Activated CD4-positive, alpha-beta T cell treated with anti-CD3 and anti-CD28 coated beads, Interleukin-2, amount 10 ng/mL, durations not matched to agents 7 days and 5 days (primary cell): ENCODE results near the gene DGKI. TPM values are rescaled to one million over a fixed set of nuclear protein-coding genes. Genes with fewer than 3 reads are reported as not detected.

Experiments
- CTCF ChIA-PET: fragments of 350-600 bp; sonication (Branson Sonifier 250); formaldehyde crosslinking; loops from one replicate; lab custom pipeline; 2021; ENCODE audit warnings: antibody characterized with exemption; lab: Charles Lee
- POLR2A ChIA-PET: fragments of 350-600 bp; sonication (Branson Sonifier 250); formaldehyde crosslinking; loops from one replicate; lab custom pipeline; 2021; ENCODE audit warnings: antibody characterized with exemption; lab: Charles Lee
- DNase-seq: peaks from one replicate; pipeline ENCODE4 v3.0.0-alpha.2; 2020
- H3K27ac Mint-ChIP-seq: one replicate; pipeline ENCODE4 v1.8.0; 2021; ENCODE audit warnings: mild to moderate bottlenecking, moderate library complexity, mixed read lengths
- H3K27me3 Mint-ChIP-seq: one replicate; pipeline ENCODE4 v1.8.0; 2021; ENCODE audit warnings: mixed read lengths
- H3K36me3 Mint-ChIP-seq: one replicate; pipeline ENCODE4 v1.8.0; 2021; ENCODE audit warnings: low read depth, mixed read lengths
- H3K4me1 Mint-ChIP-seq: one replicate; pipeline ENCODE4 v1.8.0; 2021; ENCODE audit warnings: mixed read lengths
- H3K4me3 Mint-ChIP-seq: one replicate; pipeline ENCODE4 v1.8.0; 2021; ENCODE audit warnings: mild to moderate bottlenecking, moderate library complexity, mixed read lengths
- H3K9me3 Mint-ChIP-seq: one replicate; pipeline ENCODE4 v1.8.0; 2021; ENCODE audit warnings: mixed read lengths
- total RNA-seq, 2 experiments: library from RNA; stranded (reverse); gene quantifications; one replicate each; pipeline ENCODE4 v1.2.3, GENCODE V29; 2021

Gene DGKI
- total RNA-seq, 2 experiments from 2014 or later, result 0.06 to 0.25 TPM

DNA sequence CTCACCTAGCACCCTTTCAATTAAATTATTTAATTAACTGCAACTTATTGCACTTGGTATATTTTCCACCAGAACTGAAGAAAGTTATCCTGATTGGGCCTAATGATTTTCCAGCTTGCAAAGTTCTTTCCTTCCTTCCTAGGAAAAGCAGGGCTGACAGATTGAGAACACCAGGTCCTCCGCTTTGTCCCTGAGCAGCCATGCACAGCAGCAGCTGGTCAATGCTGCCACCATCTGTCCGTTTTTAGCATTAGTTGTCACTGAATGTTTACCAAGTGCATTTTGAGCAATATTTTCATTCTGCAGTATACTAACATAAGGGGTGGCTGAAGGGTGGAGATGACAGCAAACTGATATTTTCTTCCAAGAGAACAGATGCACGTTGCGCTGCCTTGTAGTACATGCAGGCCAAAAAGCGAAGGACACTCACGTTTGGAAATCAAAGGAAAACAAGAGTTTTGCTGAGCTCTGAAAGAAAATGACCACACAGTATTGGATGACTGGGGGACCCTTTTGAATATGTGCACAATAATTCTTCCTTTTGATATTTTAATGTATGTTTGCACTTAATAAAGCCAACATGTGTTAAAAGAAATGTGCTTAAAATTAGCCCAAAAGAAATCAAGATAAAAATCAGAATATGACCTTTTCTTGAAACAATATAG, 254.4 kb downstream of the DGKI start:
- Mint-ChIP-seq H3K27me3 (peaks cover 2% of the 10 kb centered on the region), H3K9me3 (no peaks in the 10 kb centered on the region), H3K36me3 (no peaks in the 10 kb centered on the region), H3K4me1 (no peaks in the 10 kb centered on the region), H3K4me3 (no peak overlapping the region), H3K27ac (no peak overlapping the region)
- DNase-seq, result no peak
- CTCF ChIA-PET, result no interaction called here
- POLR2A ChIA-PET, result no interaction called here

DNA sequence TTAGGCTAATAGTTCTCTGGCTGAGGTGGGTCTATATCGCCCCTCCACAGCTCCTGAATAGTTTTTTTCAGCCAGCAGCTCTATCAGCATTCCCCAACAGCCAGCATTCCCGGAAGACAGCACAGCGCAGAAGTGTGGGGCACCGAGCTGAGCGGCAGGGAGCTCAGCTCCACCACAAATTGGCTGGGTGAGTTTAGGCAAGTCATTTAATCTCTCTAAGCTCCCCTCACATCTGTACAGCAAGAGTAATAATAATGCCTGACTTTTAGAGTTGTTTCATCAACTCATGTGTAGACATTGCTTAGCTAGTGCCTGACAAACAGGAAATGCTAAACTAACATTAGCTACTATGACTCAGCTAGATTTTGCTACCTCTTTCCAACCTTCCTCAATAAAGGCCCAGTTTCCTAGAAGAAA, 255.3 kb downstream of the DGKI start:
- ChIA-PET POLR2A (no interaction called here), CTCF (no interaction called here)
- no peak overlapping the region for H3K27ac Mint-ChIP-seq
- H3K36me3 Mint-ChIP-seq, result no peaks in the 10 kb centered on the region
- H3K4me3 Mint-ChIP-seq, result no peak overlapping the region
- no peaks in the 10 kb centered on the region for H3K4me1 Mint-ChIP-seq
- DNase-seq, result no peak
- peaks cover 2% of the 10 kb centered on the region for H3K27me3 Mint-ChIP-seq
- H3K9me3 Mint-ChIP-seq, result no peaks in the 10 kb centered on the region

DNA sequence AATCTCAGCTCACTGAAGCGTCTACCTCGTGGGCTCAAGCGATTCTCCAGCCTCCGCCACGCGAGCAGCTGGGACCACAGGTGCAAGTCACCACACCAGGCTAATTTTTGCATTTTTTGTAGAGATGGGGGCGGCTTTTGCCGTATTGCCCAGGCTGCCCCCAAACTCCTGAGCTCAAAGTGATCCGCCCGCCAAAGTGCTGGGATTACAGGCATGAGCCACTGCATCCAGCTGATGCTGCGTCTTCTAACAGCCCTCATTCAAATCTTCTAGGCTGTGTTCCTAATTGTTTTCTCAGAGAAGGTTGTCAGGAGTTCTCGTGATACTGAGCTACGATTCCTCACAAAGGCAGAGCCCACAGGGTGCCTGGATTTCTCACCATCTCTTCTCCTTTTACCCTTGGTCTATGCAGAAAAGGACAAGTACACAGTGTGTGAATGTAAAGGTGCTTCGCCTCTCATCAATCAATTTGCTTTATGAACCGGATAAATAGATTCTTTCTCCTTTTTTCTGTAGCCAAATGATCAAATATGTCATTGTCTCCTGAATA, 255.9 kb downstream of the DGKI start:
- Mint-ChIP-seq H3K27ac (no peak overlapping the region), H3K36me3 (no peaks in the 10 kb centered on the region), H3K4me1 (no peaks in the 10 kb centered on the region), H3K4me3 (no peak overlapping the region), H3K27me3 (no peaks in the 10 kb centered on the region), H3K9me3 (no peaks in the 10 kb centered on the region)
- POLR2A ChIA-PET, result no interaction called here
- CTCF ChIA-PET, result no interaction called here
- DNase-seq, result no peak

DNA sequence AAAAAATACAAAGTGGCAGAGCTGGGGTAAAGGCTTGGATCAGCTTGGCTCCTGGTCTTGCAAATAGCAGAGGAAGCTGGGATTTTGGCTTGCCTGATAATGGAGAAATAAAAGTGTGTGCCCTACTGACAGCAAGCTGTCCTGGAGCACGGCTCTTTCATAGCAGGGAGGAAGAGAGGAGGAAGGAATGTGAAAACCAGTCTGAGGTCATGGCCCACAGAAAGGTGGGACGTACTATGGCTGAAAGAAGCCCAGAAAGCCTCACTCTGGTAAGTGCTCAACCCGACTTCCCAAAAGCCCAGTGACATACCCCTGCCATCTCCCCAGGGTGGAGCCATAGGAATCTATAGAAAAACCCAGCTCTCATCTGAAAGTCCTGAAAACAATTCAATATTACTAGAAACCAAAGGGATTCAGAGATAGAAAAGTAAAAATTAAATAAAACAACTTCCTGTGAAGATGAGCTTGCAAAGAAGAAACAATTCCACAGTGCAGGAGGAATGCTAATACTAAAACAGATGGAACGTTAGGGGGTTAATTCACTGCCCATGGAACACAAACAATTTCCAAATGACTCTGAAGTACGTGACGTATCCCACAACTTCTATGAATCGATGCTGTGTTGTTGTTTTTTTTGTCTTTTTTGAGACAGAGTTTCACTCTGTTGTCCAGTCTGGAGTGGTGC, 256.6 kb downstream of the DGKI start:
- CTCF ChIA-PET, result no interaction called here
- no peak overlapping the region for H3K4me3 Mint-ChIP-seq
- H3K4me1 Mint-ChIP-seq, result no peaks in the 10 kb centered on the region
- no peak for DNase-seq
- no peaks in the 10 kb centered on the region for H3K27me3 Mint-ChIP-seq
- POLR2A ChIA-PET, result no interaction called here
- no peaks in the 10 kb centered on the region for H3K9me3 Mint-ChIP-seq
- no peaks in the 10 kb centered on the region for H3K36me3 Mint-ChIP-seq
- no peak overlapping the region for H3K27ac Mint-ChIP-seq

DNA sequence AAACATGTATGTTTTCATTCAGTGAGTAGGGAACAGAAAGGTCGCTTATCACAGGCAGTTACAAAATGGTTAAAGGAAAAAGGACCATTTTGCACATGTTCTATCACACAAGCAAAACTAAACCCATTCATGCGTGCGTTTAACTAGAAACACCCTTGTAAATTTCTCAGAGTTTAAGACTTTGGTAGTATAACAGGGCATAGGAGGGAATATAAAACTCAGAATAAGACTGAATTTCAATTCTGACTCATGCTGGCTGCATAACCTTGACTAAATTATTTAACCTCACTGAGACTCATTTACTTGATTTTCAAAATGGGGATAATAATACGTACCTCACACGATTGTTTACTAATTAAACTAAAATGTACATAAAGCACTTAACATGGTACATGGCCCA, 259.4 kb downstream of the DGKI start:
- POLR2A ChIA-PET, result no interaction called here

DNA sequence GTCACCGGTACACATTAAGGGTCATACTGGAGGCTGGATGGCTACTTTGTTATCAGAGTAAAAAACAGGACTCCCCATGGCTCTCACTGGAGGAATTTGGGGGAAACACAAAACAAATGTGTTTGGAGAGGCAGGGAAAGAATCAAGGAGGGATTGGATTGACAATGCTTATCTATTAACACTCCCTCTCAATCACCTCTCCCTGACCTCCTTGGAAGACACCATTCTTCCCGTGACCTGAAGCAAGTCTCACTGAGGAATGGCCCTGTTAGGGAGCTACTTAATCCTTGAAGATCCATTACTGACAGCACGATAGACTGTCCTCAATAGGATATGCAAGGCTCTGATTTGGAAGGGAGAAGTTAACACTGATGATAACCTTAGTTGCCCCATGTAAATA, 261.2 kb downstream of the DGKI start:
- H3K36me3 Mint-ChIP-seq, result no peaks in the 10 kb centered on the region
- no peaks in the 10 kb centered on the region for H3K27me3 Mint-ChIP-seq
- DNase-seq, result no peak
- H3K4me3 Mint-ChIP-seq, result no peak overlapping the region
- no peak overlapping the region for H3K27ac Mint-ChIP-seq
- POLR2A ChIA-PET, result no interaction called here
- CTCF ChIA-PET, result no interaction called here
- no peaks in the 10 kb centered on the region for H3K4me1 Mint-ChIP-seq
- no peaks in the 10 kb centered on the region for H3K9me3 Mint-ChIP-seq

More for the DNA sequence above, 259.4 kb downstream of the DGKI start:
- Mint-ChIP-seq H3K27ac (no peak overlapping the region), H3K4me3 (no peak overlapping the region), H3K9me3 (no peaks in the 10 kb centered on the region), H3K4me1 (no peaks in the 10 kb centered on the region), H3K36me3 (no peaks in the 10 kb centered on the region), H3K27me3 (no peaks in the 10 kb centered on the region)
- CTCF ChIA-PET, result no interaction called here
- DNase-seq, result no peak

- H3K4me1 Mint-ChIP-seq, result no peaks in the 10 kb centered on the region
- no peak overlapping the region for H3K27ac Mint-ChIP-seq
- no peaks in the 10 kb centered on the region for H3K36me3 Mint-ChIP-seq
- no peaks in the 10 kb centered on the region for H3K9me3 Mint-ChIP-seq
- no peak for DNase-seq
- H3K27me3 Mint-ChIP-seq, result no peaks in the 10 kb centered on the region
- ChIA-PET CTCF (no interaction called here), POLR2A (no interaction called here)
- H3K4me3 Mint-ChIP-seq, result no peak overlapping the region
Measured at GRCh38 chr7:137583172-137583571, 263.6 kb downstream of the DGKI start.

DNA sequence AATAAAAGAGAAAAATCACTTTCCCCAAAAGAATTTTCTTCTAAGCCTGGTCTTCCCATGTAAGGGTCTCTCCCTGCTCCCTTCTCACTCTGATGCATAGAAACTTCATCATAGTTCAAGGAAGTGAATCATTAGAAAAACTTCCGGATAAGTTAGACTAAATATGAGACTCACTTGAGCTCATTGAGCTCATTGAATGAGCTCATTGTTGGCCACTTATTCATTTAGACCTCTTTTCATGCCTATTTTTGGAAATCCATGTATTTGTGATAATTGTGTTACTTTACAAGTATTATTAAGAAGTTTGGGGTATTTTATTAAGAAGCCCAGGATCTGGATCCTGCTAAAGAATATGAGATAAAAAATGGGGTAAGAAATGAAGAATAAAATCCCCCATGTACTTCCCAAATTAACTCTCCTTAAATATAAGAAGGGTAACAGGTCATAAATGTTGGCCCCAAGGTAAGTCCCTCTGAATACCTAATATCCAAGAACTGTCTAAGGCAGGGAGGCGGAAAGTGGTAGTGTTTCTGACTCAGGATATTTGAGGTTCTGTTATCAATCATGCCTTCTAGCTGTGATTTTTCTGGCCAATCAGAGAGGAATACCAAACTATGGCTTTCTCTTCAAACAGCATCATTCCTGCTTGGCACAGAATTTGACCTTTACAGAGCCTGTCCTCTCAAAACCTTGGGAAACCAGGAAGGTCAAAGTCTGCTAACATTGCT, 266.7 kb downstream of the DGKI start:
- ChIA-PET POLR2A (no interaction called here), CTCF (interaction anchor here (0.6 kb wide), 1 partner anchor 256 kb away, joined by 3 read pairs; no protein-coding TSS in a partner anchor)
- Mint-ChIP-seq H3K36me3 (no peaks in the 10 kb centered on the region), H3K9me3 (no peaks in the 10 kb centered on the region), H3K27me3 (no peaks in the 10 kb centered on the region), H3K4me1 (no peaks in the 10 kb centered on the region), H3K4me3 (no peak overlapping the region), H3K27ac (no peak overlapping the region)
- DNase-seq, result no peak

GRCh38 chr7:137578541-137578940, 268.2 kb downstream of the DGKI start:
- no peaks in the 10 kb centered on the region for H3K9me3 Mint-ChIP-seq
- no peaks in the 10 kb centered on the region for H3K4me1 Mint-ChIP-seq
- DNase-seq, result no peak
- H3K36me3 Mint-ChIP-seq, result no peaks in the 10 kb centered on the region
- ChIA-PET CTCF (no interaction called here), POLR2A (interaction anchor here (0.5 kb wide), 1 partner anchor 165 kb away, joined by 3 read pairs; no protein-coding TSS in a partner anchor)
- H3K4me3 Mint-ChIP-seq, result no peak overlapping the region
- no peak overlapping the region for H3K27ac Mint-ChIP-seq
- no peaks in the 10 kb centered on the region for H3K27me3 Mint-ChIP-seq

DNA sequence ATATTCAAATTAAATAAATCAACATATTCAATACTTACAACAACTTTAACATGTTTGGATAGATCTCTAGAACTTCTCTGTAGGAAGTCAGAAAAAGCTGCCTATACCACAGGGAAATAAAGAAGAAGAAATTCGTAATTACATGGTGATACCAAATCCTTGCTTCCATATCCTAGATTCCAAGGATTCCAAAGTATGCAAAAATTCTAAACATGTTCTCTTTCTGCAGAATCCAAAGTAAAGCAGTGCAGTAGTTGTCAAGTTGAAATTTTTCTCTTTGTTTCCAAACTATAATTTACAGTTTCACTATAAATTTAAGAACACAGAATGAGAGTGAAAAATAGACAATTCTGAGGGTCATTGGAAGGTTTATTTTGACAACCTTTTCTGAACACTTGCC, 269.6 kb downstream of the DGKI start:
- H3K4me1 Mint-ChIP-seq, result no peaks in the 10 kb centered on the region
- no peak for DNase-seq
- H3K9me3 Mint-ChIP-seq, result no peaks in the 10 kb centered on the region
- POLR2A ChIA-PET, result no interaction called here
- no peaks in the 10 kb centered on the region for H3K27me3 Mint-ChIP-seq
- H3K27ac Mint-ChIP-seq, result no peak overlapping the region
- H3K4me3 Mint-ChIP-seq, result no peak overlapping the region
- H3K36me3 Mint-ChIP-seq, result no peaks in the 10 kb centered on the region
- CTCF ChIA-PET, result no interaction called here

- Mint-ChIP-seq H3K4me1 (no peaks in the 10 kb centered on the region), H3K4me3 (no peak overlapping the region), H3K36me3 (no peaks in the 10 kb centered on the region), H3K9me3 (no peaks in the 10 kb centered on the region), H3K27me3 (no peaks in the 10 kb centered on the region), H3K27ac (no peak overlapping the region)
- ChIA-PET CTCF (no interaction called here), POLR2A (no interaction called here)
- no peak for DNase-seq
Measured at GRCh38 chr7:137576481-137576880, 270.3 kb downstream of the DGKI start.

DNA sequence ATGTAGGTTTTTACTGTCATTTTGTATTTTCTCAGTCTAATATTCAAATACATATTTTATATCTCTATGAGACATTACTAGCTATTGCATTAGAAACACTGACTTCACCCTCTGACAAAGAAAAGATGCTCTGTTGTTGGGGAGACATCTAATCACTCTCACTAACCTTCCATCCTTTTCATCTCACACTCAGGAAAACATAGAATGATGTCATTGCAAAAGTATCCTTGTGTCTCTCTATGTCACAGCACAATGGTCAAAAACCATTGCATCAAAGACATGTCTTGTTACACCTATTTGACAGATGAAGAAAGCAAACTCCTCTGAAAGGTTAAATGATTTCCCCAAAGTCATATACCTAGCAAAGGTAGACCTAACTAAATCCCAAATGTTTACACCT, 272.0 kb downstream of the DGKI start:
- H3K4me3 Mint-ChIP-seq, result no peak overlapping the region
- no peak for DNase-seq
- H3K4me1 Mint-ChIP-seq, result no peaks in the 10 kb centered on the region
- no peaks in the 10 kb centered on the region for H3K9me3 Mint-ChIP-seq
- ChIA-PET POLR2A (no interaction called here), CTCF (no interaction called here)
- H3K36me3 Mint-ChIP-seq, result no peaks in the 10 kb centered on the region
- no peaks in the 10 kb centered on the region for H3K27me3 Mint-ChIP-seq
- no peak overlapping the region for H3K27ac Mint-ChIP-seq
